GM12872 (cell line): ENCODE data around the gene RUFY4.

Source experiments
- TF ChIP-seq, protein P1 (sequence below): IDR thresholded peaks from 3 replicates; pipeline ENCODE4 v1.5.1; 2011; ENCODE audit warnings: low read depth, mild to moderate bottlenecking, low read length, moderate library complexity; ENCODE audit not compliant: insufficient read depth

RUFY4 gene

DNA sequence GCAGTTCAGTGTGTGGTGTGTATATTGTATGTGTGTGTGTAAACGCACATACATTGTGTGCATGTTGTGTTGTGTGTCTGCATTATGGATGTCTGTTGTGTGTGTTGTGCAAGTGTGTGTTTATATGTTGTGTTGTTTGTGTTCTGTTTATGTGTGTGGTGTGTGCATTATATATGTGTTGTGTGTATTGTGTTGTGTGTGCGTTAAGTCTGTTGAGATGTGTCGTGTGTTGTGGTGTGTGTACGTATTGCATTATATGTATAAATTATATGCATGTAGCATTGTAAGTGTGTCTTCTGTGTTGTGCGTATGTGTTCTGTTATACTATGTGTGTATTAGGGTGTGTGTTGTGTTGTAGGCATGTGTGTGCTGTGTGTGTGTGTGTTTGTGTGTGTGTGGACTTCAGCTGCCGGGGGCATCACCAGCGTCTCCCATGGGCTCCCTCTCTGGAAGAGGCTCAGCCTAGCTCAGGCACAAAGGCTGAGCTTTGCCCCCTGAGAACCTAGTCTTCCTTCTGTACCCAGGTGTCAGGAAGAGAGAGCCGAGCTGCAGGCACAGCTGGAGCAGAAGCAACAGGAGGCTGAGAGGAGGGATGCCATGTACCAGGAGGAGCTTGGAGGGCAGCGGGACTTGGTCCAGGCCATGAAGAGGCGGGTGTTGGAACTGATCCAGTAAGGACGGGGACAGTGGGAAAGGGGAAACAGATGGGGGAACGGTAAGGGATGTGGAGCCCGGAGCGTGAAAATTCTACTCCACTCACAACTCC lies 13.7 kb downstream of the RUFY4 start:
- TF ChIP-seq, protein P1, sequence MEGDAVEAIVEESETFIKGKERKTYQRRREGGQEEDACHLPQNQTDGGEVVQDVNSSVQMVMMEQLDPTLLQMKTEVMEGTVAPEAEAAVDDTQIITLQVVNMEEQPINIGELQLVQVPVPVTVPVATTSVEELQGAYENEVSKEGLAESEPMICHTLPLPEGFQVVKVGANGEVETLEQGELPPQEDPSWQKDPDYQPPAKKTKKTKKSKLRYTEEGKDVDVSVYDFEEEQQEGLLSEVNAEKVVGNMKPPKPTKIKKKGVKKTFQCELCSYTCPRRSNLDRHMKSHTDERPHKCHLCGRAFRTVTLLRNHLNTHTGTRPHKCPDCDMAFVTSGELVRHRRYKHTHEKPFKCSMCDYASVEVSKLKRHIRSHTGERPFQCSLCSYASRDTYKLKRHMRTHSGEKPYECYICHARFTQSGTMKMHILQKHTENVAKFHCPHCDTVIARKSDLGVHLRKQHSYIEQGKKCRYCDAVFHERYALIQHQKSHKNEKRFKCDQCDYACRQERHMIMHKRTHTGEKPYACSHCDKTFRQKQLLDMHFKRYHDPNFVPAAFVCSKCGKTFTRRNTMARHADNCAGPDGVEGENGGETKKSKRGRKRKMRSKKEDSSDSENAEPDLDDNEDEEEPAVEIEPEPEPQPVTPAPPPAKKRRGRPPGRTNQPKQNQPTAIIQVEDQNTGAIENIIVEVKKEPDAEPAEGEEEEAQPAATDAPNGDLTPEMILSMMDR: no peak

DNA sequence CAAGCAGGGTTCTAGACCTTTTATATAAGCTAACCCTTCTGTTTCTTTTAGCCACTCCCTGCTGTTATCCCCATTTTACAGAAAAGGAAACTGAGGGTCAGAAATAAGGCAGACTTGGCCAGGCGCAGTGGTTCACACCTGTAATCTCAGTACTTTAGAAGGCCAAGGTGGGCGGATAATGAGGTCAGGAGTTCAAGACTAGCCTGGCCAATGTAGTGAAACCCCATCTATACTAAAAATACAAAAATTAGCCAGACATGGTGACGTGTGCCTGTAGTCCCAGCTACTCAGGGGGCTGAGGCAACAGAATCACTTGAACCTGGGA lies 14.3 kb downstream of the RUFY4 start:
- TF ChIP-seq, protein P1: no peak

DNA sequence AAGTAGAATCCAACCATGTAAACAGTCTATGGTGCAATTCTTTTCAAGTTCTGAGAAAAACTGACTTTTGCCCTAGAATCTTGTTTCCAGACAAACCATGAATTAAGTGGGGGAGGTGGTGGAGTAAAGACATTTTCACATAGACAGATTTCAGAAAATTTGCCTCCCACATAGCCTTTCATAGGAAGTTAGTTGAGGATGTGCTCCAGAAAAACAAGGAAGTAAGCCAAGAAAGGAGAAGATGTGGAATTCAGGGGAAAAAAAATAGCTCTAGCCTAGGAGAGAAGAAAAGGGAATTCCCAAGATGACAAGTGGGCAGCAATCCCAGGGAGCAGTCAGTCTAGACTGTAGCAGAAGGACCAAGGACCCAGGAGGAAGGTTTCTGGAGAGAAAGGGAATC lies 17.4 kb downstream of the RUFY4 start:
- TF ChIP-seq, protein P1: no peak

DNA sequence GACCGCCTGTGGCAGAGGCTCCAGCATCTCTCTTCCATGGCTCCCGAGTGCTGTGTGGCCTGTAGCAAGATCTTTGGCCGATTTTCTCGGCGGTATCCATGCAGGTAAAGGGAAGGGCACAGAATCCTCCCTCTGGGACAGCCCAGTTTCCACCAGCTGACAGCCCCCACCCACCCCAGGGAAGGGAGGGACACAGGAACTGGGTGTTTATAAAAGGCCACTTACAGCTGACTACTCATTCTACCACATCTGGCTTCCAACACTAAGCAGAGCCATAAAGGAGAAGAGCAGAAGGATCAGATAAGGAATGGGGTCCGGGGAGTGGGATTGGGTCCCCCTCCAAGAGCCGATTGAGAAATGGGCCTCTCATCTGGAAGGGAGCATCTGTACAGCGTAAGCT lies 20.2 kb downstream of the RUFY4 start:
- TF ChIP-seq, protein P1: no peak

DNA sequence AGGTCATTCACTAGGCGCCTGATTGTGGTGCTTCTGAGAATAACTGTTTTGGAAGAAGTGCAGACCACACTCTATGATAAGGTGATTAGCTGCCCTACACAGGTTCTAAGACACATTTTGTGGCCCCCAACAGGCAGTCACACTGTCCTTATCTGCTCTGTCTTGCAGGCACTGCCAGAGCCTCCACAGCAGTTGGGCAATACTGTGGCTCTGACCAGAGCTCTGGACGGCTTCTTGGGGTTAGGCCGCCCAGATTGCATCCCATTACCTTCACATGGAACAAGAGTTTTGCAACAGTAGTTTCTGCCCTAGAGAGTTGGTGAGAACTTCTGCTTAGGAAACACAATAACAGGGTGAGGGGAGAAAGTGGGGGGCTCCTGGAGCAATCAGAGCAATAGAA lies 22.7 kb downstream of the RUFY4 start:
- TF ChIP-seq, protein P1: no peak

DNA sequence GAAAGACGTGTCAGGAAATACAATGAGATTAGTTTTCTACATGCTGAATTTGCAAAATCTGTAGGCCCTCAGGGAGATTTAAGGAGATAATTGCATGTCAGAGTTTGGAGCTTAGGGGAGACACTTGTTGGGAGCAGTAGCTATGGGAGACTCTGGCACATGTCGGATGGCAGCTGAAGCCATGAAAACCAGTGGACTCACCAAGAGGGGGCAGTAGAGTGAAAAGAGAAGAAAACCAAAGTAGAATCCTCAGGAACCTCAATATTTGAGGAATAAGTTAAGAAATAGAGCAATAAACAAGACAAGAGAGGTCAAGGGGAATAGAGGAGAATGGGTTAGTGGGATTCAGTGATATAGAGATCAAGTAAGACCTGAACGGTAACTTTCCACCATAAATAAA lies 24.8 kb downstream of the RUFY4 start:
- TF ChIP-seq, protein P1: no peak

DNA sequence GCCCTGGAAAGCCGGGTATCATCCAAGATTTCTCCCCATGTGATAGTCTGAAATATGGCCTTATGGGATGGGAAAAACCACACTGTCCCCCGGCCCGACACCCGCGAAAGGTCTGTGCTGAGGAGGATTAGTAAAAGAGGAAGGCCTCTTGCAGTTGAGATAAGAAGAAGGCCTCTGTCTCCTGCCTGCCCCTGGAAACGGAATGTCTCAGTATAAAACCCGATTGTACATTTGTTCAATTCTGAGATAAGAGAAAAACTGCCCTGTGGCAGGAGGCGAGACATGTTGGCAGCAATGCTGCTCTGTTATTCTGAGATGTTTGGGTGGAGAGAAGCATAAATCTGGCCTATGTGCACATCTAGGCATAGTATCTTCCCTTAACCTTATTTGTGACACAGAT lies 26.8 kb downstream of the RUFY4 start:
- TF ChIP-seq, protein P1: no peak
